Amniotic stem cell (primary cell): ENCODE results near the gene METTL25B.
A peak's percentile ranks its signal among the peaks of the same experiment; 100 is the strongest.

ENCODE experiments used
- DNase-seq: peaks from one replicate; lab custom pipeline; 2025; lab: John Stamatoyannopoulos, UW

The METTL25B gene

DNA sequence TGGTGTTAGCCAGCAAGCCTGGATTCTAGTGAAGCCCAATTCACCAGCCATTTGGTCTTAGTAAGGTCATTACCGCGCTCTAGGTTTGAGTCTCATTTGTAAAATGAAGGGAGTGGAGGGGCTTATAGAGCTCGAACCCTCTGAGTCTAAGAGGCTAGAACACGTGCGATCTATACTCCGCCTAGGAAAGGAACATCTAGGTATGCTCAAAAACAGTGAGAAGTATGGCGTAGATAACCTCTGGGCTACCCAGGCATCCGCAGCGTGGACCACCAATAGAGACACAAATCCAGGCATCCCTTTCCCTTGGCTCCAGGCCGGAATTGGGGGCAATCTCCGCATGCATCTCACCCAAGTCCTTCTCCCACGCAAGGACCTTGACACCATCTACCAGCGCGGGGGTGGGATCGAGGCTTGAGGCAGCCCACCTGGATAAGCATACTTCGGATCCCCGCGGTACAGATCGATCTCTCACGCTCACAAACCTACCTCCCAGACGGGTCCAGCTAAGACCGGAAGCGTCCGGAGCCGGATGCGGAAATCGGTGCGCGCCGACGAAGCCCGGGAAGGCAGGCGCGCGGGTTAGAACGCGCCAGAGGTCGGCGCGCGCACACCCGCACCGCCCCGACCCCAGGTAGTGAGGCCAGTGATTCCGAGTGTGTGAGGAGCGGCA, at the start of gene METTL25B:
Gene METTL25B (plus strand): TSS at position 544 of the 673 bp plus-strand sequence. CDS start 636 bp downstream, outside the sequence.
- DNase-seq = peak; percentile 73

DNA sequence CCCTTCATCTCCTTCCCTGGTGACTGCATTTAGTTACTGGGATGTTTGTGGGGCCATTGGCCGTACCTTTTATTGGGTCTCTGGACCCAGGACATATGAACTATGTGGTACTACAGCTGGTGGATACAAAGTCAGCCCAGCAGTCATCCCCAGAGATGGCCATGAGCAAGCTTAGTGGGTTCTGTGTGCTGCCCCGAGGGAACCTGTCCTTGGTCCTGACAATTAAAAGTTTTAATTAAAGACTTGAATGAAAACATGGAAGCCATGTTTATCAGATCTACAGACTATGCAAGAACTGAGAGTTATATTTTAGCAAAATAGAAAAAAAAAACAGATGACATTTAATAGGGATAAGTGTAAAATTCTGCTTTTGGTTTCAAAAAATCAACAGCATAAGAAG, 48.2 kb upstream of the METTL25B start:
- DNase-seq = no peak

DNA sequence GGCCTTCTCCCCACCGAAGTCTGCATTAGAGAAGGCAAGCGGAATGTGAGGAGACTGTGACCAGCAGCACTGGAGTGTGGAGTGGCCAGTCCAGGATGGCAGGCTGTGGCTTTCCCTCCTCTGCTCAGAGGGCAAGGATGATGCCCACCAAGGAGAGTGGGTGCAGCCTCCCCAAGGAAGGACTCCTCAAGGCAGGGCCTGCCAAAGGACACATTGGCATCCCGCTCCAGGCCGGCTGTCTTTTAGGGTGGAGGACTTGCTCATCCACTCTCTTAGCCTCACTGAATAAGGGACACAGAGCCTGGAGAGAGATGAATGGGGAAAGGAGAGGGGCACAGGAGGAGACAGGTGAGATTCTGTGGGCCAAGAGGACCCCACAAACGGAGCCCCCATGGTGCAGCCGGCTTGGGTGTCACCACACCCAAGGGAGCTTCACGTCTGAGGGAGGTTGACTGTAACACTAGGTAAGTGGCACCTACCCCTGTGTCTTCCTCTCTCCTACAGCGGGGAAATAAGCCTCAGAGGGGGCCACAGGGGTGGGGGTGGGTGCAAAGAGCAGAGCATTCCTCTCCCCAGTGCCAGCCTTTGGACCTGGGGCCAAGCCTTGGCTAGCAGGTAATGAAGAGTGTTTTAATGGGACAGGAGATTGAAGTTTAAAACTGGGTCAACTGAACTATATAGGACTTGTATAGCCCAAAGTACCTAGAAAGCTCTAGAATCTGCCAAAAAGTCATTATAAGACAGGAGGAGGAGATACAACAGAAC, 46.9 kb upstream of the METTL25B start:
- DNase-seq = no peak

DNA sequence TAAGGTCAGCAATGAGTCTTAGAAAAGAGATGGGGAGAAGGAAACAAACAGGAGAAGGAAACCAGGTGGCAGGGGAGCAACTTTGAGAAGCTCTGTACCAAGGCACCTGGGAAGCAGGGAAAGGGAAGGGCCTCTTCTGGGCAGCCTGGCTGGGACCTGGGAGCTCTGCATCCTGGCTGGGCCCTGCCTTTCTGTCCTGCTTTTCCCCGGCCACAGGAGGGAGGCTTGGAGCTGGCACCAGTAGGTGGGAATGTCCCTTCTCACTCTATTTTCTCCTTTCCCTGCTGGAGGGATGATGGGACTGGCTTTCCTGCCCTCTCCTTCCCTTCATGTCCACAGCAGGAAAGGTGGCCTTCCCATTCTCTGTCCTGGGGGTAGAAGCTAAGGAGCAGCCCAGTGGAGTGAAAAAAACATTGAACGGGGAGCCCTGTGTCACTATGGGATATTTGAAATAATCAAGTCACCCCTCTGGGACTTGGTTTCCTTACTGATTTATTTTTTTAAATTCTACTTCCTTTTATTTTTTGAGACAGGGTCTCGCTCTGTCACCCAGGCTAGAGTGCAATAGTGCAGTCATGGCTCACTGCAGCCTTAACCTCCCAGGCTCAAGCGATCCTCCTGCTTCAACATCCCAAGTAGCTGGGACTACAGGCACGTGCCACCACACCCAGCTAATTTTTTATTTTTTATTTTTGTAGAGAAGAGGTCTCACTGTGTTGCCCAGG, 45.9 kb upstream of the METTL25B start:
- DNase-seq = no peak

DNA sequence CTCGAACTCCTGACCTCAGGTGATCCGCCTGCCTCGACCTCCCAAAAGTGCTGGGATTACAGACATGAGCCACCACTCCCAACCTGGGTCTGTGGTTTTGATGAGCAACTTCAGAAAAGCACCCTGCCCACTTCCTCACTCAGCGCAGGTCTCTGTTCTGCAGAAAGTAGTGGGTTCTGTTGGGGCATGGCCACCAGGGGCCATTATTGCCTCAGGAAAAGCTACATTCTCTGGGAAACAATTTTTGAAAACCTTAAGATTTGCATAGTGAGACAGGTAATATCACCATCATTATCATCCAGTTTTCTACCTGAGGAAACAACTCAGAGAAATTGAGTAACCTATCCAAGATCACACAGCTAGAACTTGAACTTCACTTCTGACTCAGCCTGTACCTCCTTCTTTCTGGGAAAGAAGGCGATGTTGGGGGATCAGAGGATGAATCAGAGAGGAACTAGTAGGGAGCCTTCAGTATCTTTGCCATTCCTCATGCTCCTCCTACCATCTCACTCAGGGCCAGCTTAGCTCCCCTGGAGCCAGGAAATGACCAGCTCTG, 44.0 kb upstream of the METTL25B start:
- DNase-seq = no peak

DNA sequence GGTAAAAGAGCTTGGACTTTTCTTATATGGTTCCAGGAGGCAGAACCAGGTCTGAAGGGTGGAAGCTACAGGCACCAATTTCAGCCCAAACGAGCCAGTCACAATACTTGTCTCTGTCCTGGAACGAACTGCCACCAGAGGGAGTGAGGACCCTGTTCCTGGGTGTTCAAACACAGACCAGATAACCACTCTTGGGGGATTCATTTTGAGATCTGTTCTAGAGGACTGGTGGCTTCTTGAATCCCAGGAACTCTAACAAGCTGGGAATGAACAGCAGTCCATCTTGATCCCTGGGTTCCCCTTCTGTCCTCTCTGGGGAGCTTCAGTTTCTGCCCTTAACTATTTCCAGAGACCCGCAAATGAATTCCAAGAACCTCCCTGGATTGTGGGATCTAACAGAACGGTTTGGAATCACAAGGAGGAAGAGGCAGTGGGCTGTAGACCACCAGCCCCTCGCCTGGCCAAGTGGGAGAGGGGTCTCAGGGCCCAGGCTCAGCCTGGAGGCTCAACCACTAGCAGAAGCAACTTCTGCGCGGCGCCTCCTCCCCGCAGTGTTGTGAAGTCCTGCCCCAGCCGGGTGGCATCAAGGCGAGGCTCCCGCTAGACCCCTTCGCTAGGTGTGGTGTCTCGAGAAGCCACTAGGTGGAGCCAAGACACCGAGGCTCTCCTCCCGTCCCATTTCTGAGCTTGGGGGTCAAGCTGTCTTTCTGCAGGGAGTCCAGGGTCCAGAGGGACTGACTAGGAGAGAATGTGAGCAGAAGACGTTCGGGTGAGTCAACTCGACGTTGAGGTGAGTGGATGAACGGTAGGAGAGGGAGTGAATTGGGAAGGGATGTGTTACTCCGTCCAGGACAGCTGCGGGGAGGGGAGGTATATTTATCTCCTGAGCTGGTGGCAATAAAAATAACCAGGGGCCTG, 39.0 kb upstream of the METTL25B start:
- DNase-seq = peak; percentile 68

DNA sequence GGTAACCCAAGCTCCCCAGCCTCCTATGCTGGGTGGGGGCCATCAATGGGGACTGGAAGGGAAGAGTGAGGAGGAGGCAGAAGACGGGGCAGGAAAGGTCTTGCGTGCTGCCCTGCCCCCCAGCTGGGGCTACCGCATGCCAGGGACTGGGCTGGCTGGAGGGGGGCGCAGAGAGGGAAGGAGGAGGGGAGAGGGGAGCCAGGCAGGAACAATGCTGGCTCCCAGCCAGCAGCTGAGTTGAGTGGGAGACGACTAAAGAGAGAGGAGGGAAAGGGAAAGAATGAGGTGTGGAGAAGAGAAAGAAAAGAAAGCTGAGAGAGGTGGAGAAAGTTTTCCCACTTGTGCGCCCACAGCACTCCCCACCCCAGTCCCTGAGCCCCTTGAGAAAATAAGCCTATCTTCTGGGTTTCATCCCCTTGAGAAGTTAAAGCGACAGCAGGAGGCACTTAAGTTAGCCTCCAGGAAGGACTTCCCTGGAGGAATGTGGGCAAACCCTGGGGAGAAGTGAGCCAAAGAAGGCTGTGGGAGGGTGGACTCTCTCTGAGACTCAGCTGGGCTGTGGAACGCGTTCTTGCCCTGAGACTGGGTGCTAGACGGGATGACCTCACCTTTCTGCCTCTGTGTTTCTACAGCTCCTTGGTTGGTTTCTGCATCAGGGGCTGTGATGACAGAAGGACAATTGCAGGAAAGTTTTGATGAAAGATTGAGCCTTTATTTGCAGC, 38.2 kb upstream of the METTL25B start:
- no peak for DNase-seq

DNA sequence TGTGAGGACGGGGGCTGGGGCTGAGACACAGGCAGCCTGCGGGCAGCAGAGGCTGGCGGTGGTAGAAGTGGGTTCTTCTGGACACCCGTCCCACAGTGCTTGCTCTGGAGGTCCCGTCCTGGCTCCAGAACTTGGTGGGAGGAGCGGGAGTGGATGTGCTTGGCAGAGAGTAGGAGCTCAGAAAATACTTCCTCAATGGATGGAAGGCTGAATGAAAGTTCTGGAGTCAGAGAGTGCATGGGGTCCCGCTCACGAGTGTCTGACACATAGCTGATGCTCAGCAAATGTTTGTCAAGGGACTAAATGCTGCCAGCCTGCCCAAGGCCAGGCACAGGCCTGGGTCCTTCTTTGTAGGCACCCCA, 37.6 kb upstream of the METTL25B start:
- no peak for DNase-seq

DNA sequence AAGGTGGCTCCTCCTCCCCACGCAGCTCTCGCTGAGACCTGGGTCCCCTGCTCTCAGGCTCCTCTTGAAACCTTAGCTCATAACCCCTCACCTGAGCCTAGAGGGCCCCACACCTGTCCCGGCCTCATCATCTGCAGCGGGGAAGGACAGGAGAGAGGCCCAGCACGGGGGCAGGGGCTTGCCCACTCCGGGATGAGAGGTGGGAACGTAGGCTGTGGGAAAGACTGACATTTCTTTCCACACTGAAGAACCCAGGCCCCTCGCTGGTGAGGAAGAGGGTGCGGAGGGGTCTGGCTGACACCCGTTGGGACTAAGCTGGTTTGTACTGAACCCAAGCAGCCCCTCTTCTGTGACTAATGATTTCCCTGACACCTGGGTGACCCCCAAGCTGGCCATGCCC, 37.1 kb upstream of the METTL25B start:
- DNase-seq = no peak

DNA sequence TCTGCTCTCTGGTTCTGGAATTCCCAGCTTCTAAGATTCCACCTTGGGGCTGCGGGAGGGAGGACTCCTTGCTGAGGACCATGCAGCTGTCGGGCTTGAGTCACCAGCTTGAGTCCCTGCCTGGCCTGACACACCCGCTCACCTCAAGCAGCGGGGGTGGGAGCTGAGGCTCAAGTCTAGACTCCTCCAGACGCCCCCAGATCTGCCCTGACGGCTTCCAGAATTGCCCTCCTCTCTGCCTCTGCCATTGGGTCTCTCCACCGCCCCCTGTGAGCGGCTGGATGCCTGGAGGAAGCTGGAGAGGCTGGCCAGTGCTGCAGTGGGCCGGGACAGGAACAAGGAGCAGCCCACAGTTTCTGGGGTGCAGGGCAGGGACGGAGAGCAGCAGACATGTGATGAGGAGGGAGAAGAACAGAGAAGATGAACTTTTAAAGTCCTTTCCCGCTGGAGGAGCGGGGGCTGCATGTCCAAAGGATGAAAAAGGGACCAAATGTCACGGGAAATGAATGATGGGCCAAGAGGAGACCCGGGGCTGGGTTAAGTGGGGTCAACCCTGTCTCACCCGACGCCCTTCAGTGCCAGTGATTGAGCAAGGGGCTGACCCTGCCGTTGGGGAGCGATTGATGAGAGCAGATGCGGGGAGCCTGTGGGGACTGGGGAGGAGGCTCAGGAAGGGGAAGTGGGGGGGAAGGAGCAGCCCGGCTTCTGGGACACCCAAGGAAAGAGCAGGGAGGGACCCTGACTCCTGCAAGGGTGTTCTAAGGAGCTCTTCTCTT, 36.4 kb upstream of the METTL25B start:
- DNase-seq = no peak

DNA sequence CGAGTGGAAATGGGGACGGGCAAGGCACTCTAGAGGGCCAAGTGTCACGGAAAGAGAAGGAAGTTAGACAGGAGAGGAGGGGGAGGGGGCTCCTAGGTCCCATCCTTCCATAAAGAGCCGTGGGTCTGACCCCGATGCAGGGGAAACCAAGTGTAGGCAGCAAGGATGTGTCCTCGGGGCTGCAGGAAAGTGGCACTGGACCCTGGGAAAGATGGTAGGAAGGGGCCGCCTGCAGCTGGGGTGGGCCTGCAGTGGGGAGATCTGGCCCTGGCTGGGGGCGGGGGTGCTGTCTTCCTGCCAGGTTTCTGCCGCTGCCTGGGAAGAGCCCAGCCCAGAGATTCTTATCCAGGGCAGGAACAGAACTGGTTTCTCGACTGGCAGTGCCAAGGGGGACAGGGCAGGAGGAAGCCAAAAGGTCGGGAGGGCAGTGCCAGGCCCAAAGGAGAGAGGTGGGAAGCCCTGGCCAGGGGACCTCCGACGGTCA, 35.8 kb upstream of the METTL25B start:
- no peak for DNase-seq

DNA sequence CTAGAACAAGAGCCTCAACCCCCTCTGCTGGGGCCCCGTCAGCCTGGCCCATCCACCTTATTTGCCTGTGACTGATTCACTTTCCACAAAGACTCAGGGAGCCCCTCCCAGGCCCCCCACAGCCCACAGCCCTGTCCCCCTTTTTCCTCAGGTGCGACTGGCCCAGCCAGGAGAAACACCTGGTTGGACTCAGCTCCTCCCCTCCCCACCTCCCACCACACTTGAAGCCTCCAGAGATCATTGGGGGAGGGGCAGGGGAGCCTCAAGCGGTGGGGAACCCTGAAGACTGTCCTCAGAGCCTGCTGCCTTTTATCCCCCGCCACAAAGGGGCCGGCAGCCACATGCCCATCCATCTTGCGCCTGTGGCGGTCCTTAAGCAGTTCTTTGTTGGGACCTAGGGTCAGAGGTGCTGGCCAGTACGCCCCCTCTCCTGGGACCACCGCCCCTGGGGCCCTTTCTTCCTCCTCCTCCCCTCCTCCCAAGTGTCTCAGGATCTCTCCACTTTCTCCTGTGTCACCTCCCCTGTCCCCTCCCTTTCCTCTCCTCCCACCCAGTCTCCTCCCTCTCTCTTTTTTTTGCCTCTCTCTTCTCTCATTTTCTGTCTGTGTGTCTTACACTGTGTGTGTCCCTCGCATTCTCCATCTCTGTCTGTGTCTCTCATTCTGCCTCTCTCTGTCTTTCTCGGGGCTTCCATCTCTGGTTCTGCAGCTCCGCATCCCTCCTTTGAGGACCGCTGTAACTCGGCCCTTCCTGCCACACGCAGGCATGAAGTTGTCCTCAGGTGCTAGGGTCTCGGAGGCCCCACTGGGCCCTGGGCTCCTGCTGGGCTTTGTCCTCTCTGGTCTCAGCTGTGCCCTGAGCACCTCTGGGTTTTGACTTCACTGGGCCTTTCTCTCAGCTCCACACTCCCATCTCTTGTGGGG, 35.1 kb upstream of the METTL25B start:
- no peak for DNase-seq

DNA sequence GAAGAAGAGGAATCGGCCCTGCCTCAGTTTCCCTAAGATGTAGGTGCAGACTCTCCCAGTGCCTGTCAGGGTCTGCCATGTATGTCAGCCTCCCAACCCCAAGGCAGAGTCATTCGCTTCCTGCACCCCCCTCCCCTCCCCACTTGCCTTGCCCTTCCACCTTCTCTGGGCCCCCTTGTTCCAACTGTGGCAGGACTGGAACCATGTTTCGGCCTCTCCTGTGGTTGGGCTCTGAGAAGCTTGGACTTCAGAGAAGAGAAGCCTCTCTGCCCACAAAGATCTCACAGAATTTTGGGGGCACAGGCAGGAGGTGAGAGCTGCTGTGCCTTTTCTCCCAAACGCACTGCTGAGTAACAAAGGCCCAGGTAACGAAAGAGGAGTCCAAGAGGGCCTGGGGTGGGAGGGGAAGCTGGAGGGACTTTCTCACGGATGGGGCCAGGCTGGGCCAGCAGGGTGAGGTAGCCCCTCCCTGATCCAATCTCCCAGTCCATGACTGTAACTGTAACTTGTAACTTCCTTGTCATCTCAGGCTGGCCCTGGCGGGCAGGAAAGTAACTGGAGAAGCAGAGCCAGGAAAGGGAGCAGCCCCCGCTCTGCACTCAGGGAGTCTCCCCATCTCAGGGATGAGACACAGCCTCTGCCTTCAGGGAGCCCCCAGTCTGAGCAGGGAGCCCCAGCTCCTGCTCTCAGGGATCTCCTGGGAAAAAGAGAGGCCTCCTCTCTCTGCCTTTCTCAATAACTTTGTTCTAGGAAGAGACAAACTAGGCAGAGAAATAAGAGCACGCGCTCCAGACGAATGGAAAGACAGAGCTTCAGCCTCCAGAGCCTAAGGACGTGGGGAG, 34.2 kb upstream of the METTL25B start:
- DNase-seq = no peak

DNA sequence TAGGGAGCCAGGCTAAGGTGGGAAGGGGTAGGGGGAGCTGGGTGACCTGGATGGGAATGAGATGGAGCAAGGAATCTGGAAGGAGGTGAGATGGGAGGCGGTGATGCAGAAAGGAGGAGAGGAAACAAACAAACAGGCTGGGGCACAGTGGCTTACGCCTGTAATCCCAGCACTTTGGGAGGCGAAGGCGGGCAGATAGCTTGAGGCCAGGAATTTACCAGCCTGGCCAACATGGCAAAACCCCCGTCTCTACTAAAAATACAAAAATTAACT, 33.6 kb upstream of the METTL25B start:
- DNase-seq = no peak

DNA sequence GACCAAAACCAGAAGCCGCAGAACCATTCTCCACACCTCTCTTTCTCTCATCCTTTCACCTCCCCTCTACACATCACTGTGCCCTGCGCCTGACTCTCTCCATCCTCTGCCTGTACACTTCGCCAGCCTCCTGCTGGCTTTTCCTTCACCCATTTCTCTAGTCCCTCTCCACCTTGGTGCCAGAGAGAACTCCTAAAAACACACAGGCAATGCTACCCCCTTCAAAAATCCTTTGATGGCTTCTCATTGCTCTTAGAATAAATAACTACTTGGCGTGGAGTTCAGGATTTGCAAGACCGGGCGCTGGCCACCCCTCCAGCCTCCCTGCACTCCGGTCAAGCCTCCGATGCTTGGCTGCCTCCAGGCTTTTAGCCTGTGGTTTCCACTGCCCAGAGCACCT, 31.5 kb upstream of the METTL25B start:
- no peak for DNase-seq

DNA sequence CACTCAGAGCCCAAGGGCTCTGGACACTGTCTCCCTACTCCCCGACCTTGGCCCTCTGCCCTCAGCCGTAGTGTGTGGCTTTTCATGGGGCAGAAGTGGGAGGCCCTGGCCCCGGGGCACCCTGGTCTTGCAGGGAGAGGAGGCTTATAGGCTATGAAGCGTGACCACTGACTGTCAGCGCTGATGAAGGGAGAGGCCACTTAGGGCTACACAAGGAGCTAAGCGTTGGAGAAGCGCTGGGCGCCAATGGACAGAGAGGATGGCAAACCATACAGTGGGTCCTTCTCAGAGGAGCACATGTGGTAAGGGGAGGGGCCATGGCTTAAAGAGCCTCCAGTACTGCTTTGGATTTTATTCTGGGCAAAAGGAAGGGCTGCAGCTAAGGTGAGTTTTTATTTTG, 30.8 kb upstream of the METTL25B start:
- no peak for DNase-seq

DNA sequence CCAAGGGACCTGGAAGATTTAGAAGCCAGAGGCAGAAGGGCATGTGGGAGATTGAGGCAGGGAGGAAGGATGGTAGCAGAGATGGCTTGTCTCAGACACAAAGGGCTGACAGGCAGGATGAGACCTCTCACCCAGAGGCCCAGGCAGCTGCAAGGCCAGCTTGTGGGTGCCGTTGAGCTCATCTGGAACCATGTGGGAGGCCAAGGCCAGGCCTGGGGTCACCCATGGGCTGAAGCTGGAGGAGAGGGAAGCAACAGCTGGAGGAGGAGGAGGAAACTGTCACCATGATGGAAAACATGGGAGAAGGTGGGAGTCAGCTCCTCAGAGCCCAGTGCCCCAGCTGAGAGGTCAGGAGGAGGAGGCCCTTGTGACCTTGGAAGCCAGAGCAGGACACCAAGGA, 29.3 kb upstream of the METTL25B start:
- no peak for DNase-seq
